Measurements from ENCODE around the gene ZDHHC16. TPM values are rescaled to one million over a fixed set of nuclear protein-coding genes. Genes with fewer than 3 reads are reported as not detected.
"Not testable (repeated sequence)": the region's sequence is repeated elsewhere in the genome, so short reads cannot be mapped to it uniquely, and the experiment has no call there.

Gene ZDHHC16
- total and polyA plus RNA-seq, 9 donors = 17.8 to 34.7 (median 26.2) TPM

DNA sequence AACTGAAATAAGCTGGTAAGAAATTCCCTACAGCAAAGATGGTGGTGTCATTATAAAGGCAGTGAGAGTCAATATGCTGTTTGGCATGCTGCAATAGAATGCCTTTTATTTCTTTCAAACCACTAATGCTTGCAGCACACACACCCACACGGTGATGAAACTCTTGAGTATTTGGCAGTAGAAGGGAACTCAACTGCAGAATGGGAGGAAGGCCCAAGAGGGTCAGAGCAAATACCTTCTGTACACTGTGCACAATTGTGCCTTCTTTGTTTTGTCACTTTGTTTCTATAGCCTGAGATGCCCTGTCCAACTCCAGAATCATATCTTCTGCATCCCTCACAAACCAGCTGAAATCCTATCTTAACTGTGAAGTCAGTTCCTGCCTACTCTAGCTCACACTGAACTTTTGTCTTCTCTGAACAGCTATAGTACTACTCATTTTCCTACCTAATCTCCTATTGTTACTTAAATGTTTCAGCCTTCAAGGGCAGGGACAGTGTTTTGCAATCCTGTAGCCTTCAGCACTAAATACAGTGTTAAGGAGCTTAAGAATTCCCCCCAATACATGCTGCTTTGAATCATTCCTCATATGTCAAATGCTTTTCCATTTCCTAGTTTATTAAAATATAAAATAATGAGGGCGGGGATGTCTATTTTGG, 30.1 kb downstream of the ZDHHC16 start:
- Histone ChIP-seq H3K27me3 (no peaks in the 10 kb centered on the region), H3K27ac (no peak overlapping the region), H3K36me3 (no peaks in the 10 kb centered on the region), H3K4me1 (ENCODE audit: insufficient read depth) (peaks cover 2% of the 10 kb centered on the region), H3K9me3 (no peaks in the 10 kb centered on the region), H3K4me3 (no peak overlapping the region)
- TF ChIP-seq POLR2A (IDR thresholded peaks at IDR 0.05) (no peak), EP300 (IDR thresholded peaks at IDR 0.05) (no peak)
- TF ChIP-seq, protein P1, sequence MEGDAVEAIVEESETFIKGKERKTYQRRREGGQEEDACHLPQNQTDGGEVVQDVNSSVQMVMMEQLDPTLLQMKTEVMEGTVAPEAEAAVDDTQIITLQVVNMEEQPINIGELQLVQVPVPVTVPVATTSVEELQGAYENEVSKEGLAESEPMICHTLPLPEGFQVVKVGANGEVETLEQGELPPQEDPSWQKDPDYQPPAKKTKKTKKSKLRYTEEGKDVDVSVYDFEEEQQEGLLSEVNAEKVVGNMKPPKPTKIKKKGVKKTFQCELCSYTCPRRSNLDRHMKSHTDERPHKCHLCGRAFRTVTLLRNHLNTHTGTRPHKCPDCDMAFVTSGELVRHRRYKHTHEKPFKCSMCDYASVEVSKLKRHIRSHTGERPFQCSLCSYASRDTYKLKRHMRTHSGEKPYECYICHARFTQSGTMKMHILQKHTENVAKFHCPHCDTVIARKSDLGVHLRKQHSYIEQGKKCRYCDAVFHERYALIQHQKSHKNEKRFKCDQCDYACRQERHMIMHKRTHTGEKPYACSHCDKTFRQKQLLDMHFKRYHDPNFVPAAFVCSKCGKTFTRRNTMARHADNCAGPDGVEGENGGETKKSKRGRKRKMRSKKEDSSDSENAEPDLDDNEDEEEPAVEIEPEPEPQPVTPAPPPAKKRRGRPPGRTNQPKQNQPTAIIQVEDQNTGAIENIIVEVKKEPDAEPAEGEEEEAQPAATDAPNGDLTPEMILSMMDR (IDR thresholded peaks at IDR 0.05) = no peak
- DNase-seq = no peak
- intact Hi-C loops (cut with DNase I) = no loop called here
- WGBS, 3 donors = 51 to 65% (median 62%) methylated on average over 2 of the region's 2 CpGs

- intact Hi-C loops (cut with DNase I); H3K27me3 ChIP-seq; H3K4me3 ChIP-seq; H3K27ac ChIP-seq; H3K9me3 ChIP-seq; H3K36me3 ChIP-seq; DNase-seq; H3K4me1 ChIP-seq (ENCODE audit: insufficient read depth): not testable (repeated sequence)
- WGBS, 3 donors = 86 to 91% (median 90%) methylated on average over 4 of the region's 4 CpGs
Measured at GRCh38 chr10:97479410-97479809, 33.4 kb downstream of the ZDHHC16 start.

DNA sequence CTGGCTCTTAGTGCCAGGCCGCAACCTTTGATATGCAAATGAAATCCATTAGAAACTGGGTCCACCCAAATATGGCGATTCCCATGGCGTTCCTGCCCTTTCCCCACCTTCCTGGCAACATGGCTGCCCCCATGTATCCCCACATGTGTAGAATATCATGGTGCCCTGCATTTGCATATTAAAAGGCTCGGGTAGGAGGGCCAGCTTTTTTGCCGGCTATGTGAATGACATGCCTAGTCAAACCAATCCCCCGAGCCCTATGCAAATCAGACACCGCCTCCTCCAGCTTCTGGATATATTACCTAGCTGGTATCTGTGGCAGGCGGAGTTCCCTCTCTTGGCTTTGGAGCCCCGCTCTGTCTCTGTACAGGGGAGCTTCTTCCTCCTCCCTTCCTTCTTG, 34.0 kb downstream of the ZDHHC16 start:
- WGBS, 3 donors = 76 to 82% (median 77%) methylated on average over 9 of the region's 9 CpGs
- intact Hi-C loops (cut with DNase I) = no loop called here
- Histone ChIP-seq H3K4me3 (no peak overlapping the region), H3K27me3 (no peaks in the 10 kb centered on the region), H3K4me1 (ENCODE audit: insufficient read depth) (peaks cover 2% of the 10 kb centered on the region), H3K36me3 (no peaks in the 10 kb centered on the region), H3K27ac (no peak overlapping the region), H3K9me3 (no peaks in the 10 kb centered on the region)
- DNase-seq = no peak
- TF ChIP-seq POLR2A (IDR thresholded peaks at IDR 0.05) (no peak), EP300 (IDR thresholded peaks at IDR 0.05) (no peak)
- TF ChIP-seq, protein P1 (IDR thresholded peaks at IDR 0.05) = no peak

DNA sequence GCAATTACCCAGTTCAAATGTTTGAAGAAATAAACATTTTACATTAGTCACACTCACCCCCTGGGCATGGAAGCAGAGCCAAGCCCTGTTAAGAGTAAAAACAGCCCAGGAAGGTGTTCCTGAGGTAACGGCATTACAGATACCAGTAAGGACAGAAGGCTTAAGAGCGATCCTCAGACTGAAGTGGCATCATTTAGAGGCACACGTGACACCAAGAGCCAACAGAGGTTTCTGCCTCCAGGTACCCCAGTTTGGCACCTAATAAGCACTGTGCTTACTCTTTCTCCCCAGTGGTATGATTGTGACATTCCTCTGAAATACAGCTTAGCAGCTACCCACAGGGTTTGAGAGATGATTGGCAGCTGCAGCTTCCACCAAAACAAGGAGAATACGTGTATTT, 35.1 kb downstream of the ZDHHC16 start:
- Histone ChIP-seq H3K36me3 (no peaks in the 10 kb centered on the region), H3K4me3 (no peak overlapping the region), H3K27ac (no peak overlapping the region), H3K27me3 (no peaks in the 10 kb centered on the region), H3K9me3 (no peaks in the 10 kb centered on the region), H3K4me1 (ENCODE audit: insufficient read depth) (peaks cover 2% of the 10 kb centered on the region)
- TF ChIP-seq, protein P1 (IDR thresholded peaks at IDR 0.05) = no peak
- TF ChIP-seq POLR2A (IDR thresholded peaks at IDR 0.05) (no peak), EP300 (IDR thresholded peaks at IDR 0.05) (no peak)
- DNase-seq = no peak
- WGBS, 3 donors = 84 to 90% (median 89%) methylated on average over 4 of the region's 4 CpGs
- intact Hi-C loops (cut with DNase I) = no loop called here

DNA sequence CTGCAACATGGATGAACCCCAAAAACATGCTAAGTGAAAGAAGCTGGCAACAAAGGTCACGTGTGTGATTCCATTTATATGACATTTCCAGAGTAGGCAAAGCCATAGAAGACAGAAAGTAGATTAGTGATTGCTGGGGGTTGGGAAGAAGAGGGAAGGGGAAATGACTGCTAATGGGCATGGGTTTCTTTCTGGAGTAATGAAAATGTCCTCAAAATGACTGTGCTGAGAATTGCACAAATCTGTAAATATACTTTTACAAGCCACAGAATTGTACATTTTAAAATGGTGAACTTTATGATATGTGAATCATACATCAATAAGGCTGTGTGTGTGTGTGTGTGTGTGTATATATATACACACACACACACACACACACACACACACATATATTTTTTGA, 36.4 kb downstream of the ZDHHC16 start:
- Histone ChIP-seq H3K9me3 (no peaks in the 10 kb centered on the region), H3K27me3 (no peaks in the 10 kb centered on the region), H3K4me1 (ENCODE audit: insufficient read depth) (peaks cover 2% of the 10 kb centered on the region), H3K27ac (no peak overlapping the region), H3K4me3 (no peak overlapping the region), H3K36me3 (no peaks in the 10 kb centered on the region)
- DNase-seq = no peak
- intact Hi-C loops (cut with DNase I) = no loop called here
- 90 to 96% (median 95%) methylated on average over 1 of the region's 1 CpG for WGBS, 3 donors
- TF ChIP-seq POLR2A (IDR thresholded peaks at IDR 0.05) (no peak), EP300 (IDR thresholded peaks at IDR 0.05) (no peak)
- TF ChIP-seq, protein P1 (IDR thresholded peaks at IDR 0.05) = no peak

All from ovary (tissue), 9 donors.